Body of pancreas (tissue), 4 donors: ENCODE data around the gene POLR2J.

Experiments used
- POLR2A ChIP-seq, 3 donors: fragments of 450-650 bp; IDR thresholded peaks; one replicate each; pipeline ENCODE4 v1.6.1; 2016; ENCODE audit warnings: antibody characterized with exemption in 3 of 3, mild to moderate bottlenecking in 2 of 3
- TF ChIP-seq, protein P1 (sequence below), 7 experiments: fragments of 450-650 bp in 4 of 7; fragments of 200-600 bp in 3 of 7; sonication (generic) in 3 of 7; IDR thresholded peaks; one replicate each; pipeline ENCODE4 v1.5.1; 2016 to 2019; ENCODE audit warnings: antibody characterized with exemption in 7 of 7

- TF ChIP-seq, protein P1, sequence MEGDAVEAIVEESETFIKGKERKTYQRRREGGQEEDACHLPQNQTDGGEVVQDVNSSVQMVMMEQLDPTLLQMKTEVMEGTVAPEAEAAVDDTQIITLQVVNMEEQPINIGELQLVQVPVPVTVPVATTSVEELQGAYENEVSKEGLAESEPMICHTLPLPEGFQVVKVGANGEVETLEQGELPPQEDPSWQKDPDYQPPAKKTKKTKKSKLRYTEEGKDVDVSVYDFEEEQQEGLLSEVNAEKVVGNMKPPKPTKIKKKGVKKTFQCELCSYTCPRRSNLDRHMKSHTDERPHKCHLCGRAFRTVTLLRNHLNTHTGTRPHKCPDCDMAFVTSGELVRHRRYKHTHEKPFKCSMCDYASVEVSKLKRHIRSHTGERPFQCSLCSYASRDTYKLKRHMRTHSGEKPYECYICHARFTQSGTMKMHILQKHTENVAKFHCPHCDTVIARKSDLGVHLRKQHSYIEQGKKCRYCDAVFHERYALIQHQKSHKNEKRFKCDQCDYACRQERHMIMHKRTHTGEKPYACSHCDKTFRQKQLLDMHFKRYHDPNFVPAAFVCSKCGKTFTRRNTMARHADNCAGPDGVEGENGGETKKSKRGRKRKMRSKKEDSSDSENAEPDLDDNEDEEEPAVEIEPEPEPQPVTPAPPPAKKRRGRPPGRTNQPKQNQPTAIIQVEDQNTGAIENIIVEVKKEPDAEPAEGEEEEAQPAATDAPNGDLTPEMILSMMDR (IDR thresholded peaks at IDR 0.05): no peak
- TF ChIP-seq POLR2A (IDR thresholded peaks at IDR 0.05): no peak
These were observed 49.4 kb downstream of the POLR2J start for GRCh38 chr7:102429141-102429899.
